Activated T-cell treated with anti-CD3 and anti-CD28 coated beads, Interleukin-2, amount 50 U/mL, for 24 hours (primary cell): ENCODE measurements around the gene MAST4.
"Not testable (repeated sequence)": the region's sequence is repeated elsewhere in the genome, so short reads cannot be mapped to it uniquely, and the experiment has no call there.

Source experiments
- DNase-seq: peaks from one replicate; pipeline ENCODE4 v3.0.0-alpha.2; 2020
- H3K27ac Mint-ChIP-seq: 2 replicates; pipeline ENCODE4 v1.8.0; 2020; ENCODE audit warnings: mild to moderate bottlenecking, mixed read lengths
- H3K27me3 Mint-ChIP-seq: 2 replicates; pipeline ENCODE4 v1.8.0; 2020; ENCODE audit warnings: mixed read lengths
- H3K36me3 Mint-ChIP-seq: 2 replicates; pipeline ENCODE4 v1.8.0; 2020; ENCODE audit warnings: low read depth, mixed read lengths
- H3K4me1 Mint-ChIP-seq: 2 replicates; pipeline ENCODE4 v1.8.0; 2020; ENCODE audit warnings: low read depth, mixed read lengths
- H3K4me3 Mint-ChIP-seq: 2 replicates; pipeline ENCODE4 v1.8.0; 2020; ENCODE audit warnings: mild to moderate bottlenecking, moderate library complexity, mixed read lengths
- H3K9me3 Mint-ChIP-seq: 2 replicates; pipeline ENCODE4 v1.8.0; 2020; ENCODE audit warnings: mixed read lengths

The MAST4 gene

GRCh38 chr5:66675406-66675805, 79.2 kb downstream of the MAST4 start:
- Mint-ChIP-seq H3K9me3 (no peaks in the 10 kb centered on the region), H3K27ac (no peak overlapping the region), H3K36me3 (no peaks in the 10 kb centered on the region), H3K27me3 (peaks cover 6% of the 10 kb centered on the region), H3K4me1 (no peaks in the 10 kb centered on the region), H3K4me3 (no peak overlapping the region)
- DNase-seq: no peak

- H3K9me3 Mint-ChIP-seq: no peaks in the 10 kb centered on the region
Observed at GRCh38 chr5:66680221-66680620, 84.0 kb downstream of the MAST4 start.

GRCh38 chr5:66680804-66681203, 84.6 kb downstream of the MAST4 start:
- Mint-ChIP-seq H3K4me1 (no peaks in the 10 kb centered on the region), H3K27me3 (peaks cover 6% of the 10 kb centered on the region), H3K36me3 (no peaks in the 10 kb centered on the region), H3K27ac (no peak overlapping the region), H3K9me3 (no peaks in the 10 kb centered on the region), H3K4me3 (no peak overlapping the region)
- DNase-seq: no peak

More at GRCh38 chr5:66680221-66680620, 84.0 kb downstream of the MAST4 start:
- no peak overlapping the region for H3K27ac Mint-ChIP-seq
- no peaks in the 10 kb centered on the region for H3K36me3 Mint-ChIP-seq
- H3K4me1 Mint-ChIP-seq: no peaks in the 10 kb centered on the region
- H3K27me3 Mint-ChIP-seq: peaks cover 6% of the 10 kb centered on the region
- no peak overlapping the region for H3K4me3 Mint-ChIP-seq
- DNase-seq: no peak

GRCh38 chr5:66684663-66685062, 88.5 kb downstream of the MAST4 start:
- DNase-seq: no peak

GRCh38 chr5:66689522-66690220, 93.5 kb downstream of the MAST4 start:
- no peaks in the 10 kb centered on the region for H3K9me3 Mint-ChIP-seq
- DNase-seq: no peak
- H3K36me3 Mint-ChIP-seq: no peaks in the 10 kb centered on the region
- peaks cover under 1% of the 10 kb centered on the region for H3K27me3 Mint-ChIP-seq
- no peak overlapping the region for H3K4me3 Mint-ChIP-seq
- H3K4me1 Mint-ChIP-seq: no peaks in the 10 kb centered on the region
- no peak overlapping the region for H3K27ac Mint-ChIP-seq

More at GRCh38 chr5:66684663-66685062, 88.5 kb downstream of the MAST4 start:
- Mint-ChIP-seq H3K36me3 (no peaks in the 10 kb centered on the region), H3K4me1 (no peaks in the 10 kb centered on the region), H3K4me3 (no peak overlapping the region), H3K9me3 (no peaks in the 10 kb centered on the region), H3K27ac (no peak overlapping the region), H3K27me3 (no peaks in the 10 kb centered on the region)

- Mint-ChIP-seq H3K27ac (no peak overlapping the region), H3K4me1 (no peaks in the 10 kb centered on the region), H3K36me3 (no peaks in the 10 kb centered on the region), H3K9me3 (peaks cover 2% of the 10 kb centered on the region), H3K27me3 (peaks cover 14% of the 10 kb centered on the region), H3K4me3 (no peak overlapping the region)
- DNase-seq: no peak
Observed at GRCh38 chr5:66694036-66694435, 97.8 kb downstream of the MAST4 start.

GRCh38 chr5:66695840-66696239, 99.6 kb downstream of the MAST4 start:
- H3K27ac Mint-ChIP-seq, H3K4me3 Mint-ChIP-seq, H3K9me3 Mint-ChIP-seq, H3K4me1 Mint-ChIP-seq, H3K36me3 Mint-ChIP-seq, DNase-seq: not testable (repeated sequence)
- H3K27me3 Mint-ChIP-seq: peaks cover 17% of the 10 kb centered on the region

- DNase-seq: no peak
- Mint-ChIP-seq H3K27ac (no peak overlapping the region), H3K4me1 (no peaks in the 10 kb centered on the region), H3K27me3 (peaks cover 23% of the 10 kb centered on the region), H3K9me3 (peaks cover 2% of the 10 kb centered on the region), H3K36me3 (no peaks in the 10 kb centered on the region), H3K4me3 (no peak overlapping the region)
Observed at GRCh38 chr5:66697796-66698564, 101.8 kb downstream of the MAST4 start.

- DNase-seq: no peak
- Mint-ChIP-seq H3K27me3 (peaks cover 21% of the 10 kb centered on the region), H3K4me1 (no peaks in the 10 kb centered on the region), H3K36me3 (no peaks in the 10 kb centered on the region), H3K27ac (no peak overlapping the region), H3K4me3 (no peak overlapping the region), H3K9me3 (peaks cover 2% of the 10 kb centered on the region)
Observed at GRCh38 chr5:66701244-66701643, 105.1 kb downstream of the MAST4 start.

GRCh38 chr5:66702426-66702825, 106.2 kb downstream of the MAST4 start:
- DNase-seq: no peak
- Mint-ChIP-seq H3K27me3 (peaks cover 21% of the 10 kb centered on the region), H3K4me1 (peaks cover 3% of the 10 kb centered on the region), H3K4me3 (no peak overlapping the region), H3K9me3 (no peaks in the 10 kb centered on the region), H3K27ac (no peak overlapping the region), H3K36me3 (no peaks in the 10 kb centered on the region)

GRCh38 chr5:66704790-66705425, 108.7 kb downstream of the MAST4 start:
- no peak overlapping the region for H3K27ac Mint-ChIP-seq

GRCh38 chr5:66708368-66708767, 112.2 kb downstream of the MAST4 start:
- peaks cover 9% of the 10 kb centered on the region for H3K27me3 Mint-ChIP-seq
- H3K4me3 Mint-ChIP-seq: no peak overlapping the region
- H3K27ac Mint-ChIP-seq: no peak overlapping the region
- no peaks in the 10 kb centered on the region for H3K36me3 Mint-ChIP-seq
- peaks cover 13% of the 10 kb centered on the region for H3K9me3 Mint-ChIP-seq
- peaks cover 6% of the 10 kb centered on the region for H3K4me1 Mint-ChIP-seq
- no peak for DNase-seq

More at GRCh38 chr5:66704790-66705425, 108.7 kb downstream of the MAST4 start:
- DNase-seq: no peak
- H3K4me1 Mint-ChIP-seq: peaks cover 6% of the 10 kb centered on the region
- H3K27me3 Mint-ChIP-seq: peaks cover 10% of the 10 kb centered on the region
- no peaks in the 10 kb centered on the region for H3K9me3 Mint-ChIP-seq
- no peak overlapping the region for H3K4me3 Mint-ChIP-seq
- no peaks in the 10 kb centered on the region for H3K36me3 Mint-ChIP-seq

GRCh38 chr5:66710557-66711088, 114.4 kb downstream of the MAST4 start:
- no peak for DNase-seq
- peaks cover 6% of the 10 kb centered on the region for H3K4me1 Mint-ChIP-seq
- no peak overlapping the region for H3K4me3 Mint-ChIP-seq
- H3K27me3 Mint-ChIP-seq: peaks cover 14% of the 10 kb centered on the region
- H3K27ac Mint-ChIP-seq: no peak overlapping the region
- H3K9me3 Mint-ChIP-seq: peaks cover 13% of the 10 kb centered on the region
- no peaks in the 10 kb centered on the region for H3K36me3 Mint-ChIP-seq

- DNase-seq: no peak
- Mint-ChIP-seq H3K4me1 (no peaks in the 10 kb centered on the region), H3K9me3 (peaks cover 13% of the 10 kb centered on the region), H3K4me3 (no peak overlapping the region), H3K27ac (no peak overlapping the region), H3K36me3 (no peaks in the 10 kb centered on the region), H3K27me3 (peaks cover 14% of the 10 kb centered on the region)
Observed at GRCh38 chr5:66713998-66714397, 117.8 kb downstream of the MAST4 start.
